MM.1S (cell line): ENCODE results near the gene SLC35A2.

Experiments
- EZH2 ChIP-seq: fragments of 300-600 bp; sonication (generic); optimal IDR thresholded peaks from 2 replicates; pipeline ENCODE3; 2017; ENCODE audit warnings: low read depth, mild to moderate bottlenecking, antibody characterized with exemption, low read length, mixed read lengths
- EZH2phosphoT487 ChIP-seq: fragments of 300-600 bp; sonication (generic); IDR thresholded peaks from 2 replicates; pipeline ENCODE4 v1.6.1; 2018; ENCODE audit warnings: antibody characterized with exemption, low read length
- TF ChIP-seq, protein P1 (sequence below): fragments of 300-600 bp; sonication (generic); IDR thresholded peaks from 2 replicates; pipeline ENCODE4 v1.5.1; 2016; ENCODE audit warnings: antibody characterized with exemption, low read length, mixed read lengths

DNA sequence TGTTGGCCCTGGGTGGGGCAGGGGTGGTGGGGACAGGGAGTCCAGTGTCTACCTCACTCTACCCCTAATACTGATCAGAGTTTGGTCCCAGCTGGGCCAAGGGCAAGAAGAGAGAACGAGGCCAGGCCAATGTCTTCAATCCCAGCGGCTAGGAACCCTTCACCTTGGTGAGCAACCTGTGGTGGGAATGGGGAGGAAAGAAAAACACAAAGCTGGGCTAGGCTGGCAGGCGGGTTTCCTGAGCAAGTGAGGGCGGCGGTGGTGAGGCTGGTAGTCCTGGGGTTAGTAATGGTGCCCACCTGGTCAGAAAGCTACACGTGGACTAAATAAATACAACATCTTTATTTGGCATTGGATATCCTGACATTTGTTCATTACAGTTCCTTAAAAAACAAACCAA lies 8.2 kb downstream of the SLC35A2 start:
- TF ChIP-seq, protein P1, sequence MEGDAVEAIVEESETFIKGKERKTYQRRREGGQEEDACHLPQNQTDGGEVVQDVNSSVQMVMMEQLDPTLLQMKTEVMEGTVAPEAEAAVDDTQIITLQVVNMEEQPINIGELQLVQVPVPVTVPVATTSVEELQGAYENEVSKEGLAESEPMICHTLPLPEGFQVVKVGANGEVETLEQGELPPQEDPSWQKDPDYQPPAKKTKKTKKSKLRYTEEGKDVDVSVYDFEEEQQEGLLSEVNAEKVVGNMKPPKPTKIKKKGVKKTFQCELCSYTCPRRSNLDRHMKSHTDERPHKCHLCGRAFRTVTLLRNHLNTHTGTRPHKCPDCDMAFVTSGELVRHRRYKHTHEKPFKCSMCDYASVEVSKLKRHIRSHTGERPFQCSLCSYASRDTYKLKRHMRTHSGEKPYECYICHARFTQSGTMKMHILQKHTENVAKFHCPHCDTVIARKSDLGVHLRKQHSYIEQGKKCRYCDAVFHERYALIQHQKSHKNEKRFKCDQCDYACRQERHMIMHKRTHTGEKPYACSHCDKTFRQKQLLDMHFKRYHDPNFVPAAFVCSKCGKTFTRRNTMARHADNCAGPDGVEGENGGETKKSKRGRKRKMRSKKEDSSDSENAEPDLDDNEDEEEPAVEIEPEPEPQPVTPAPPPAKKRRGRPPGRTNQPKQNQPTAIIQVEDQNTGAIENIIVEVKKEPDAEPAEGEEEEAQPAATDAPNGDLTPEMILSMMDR: no peak
- TF ChIP-seq EZH2 (no peak), EZH2phosphoT487 (no peak)
